Left lung (tissue), 14 donors: ENCODE data around the gene PPP2R5B. TPM values are rescaled to one million over a fixed set of nuclear protein-coding genes. Genes with fewer than 3 reads are reported as not detected.
A peak's percentile ranks its signal among the peaks of the same experiment; 100 is the strongest.

ENCODE experiments used
- ATAC-seq: fragments of 200-7000 bp; cut with Tn5 transposase; one replicate; pipeline ENCODE4 v1.9.1; 2020; ENCODE audit warnings: moderate library complexity
- DNase-seq, 4 donors: peaks; one replicate each; pipeline ENCODE4 v3.0.0-alpha.2; 2013 to 2020
- H3K27ac ChIP-seq, 2 donors: fragments of 200-600 bp; sonication (generic) in 1 of 2; one replicate each; pipeline versions ENCODE4 v1.5.0 to v1.8.0; 2020 to 2021
- H3K27me3 ChIP-seq, 2 donors: fragments of 200-600 bp; sonication (generic) in 1 of 2; one replicate each; pipeline versions ENCODE4 v1.5.0 to v1.8.0; 2020 to 2021
- H3K36me3 ChIP-seq, 2 donors: fragments of 200-600 bp; sonication (generic) in 1 of 2; one replicate each; pipeline versions ENCODE4 v1.5.0 to v1.8.0; 2020 to 2021
- H3K4me1 ChIP-seq, 2 donors: fragments of 200-600 bp; one replicate each; pipeline ENCODE4 v1.8.0; 2021
- H3K4me3 ChIP-seq, 2 donors: fragments of 200-600 bp; sonication (generic) in 1 of 2; one replicate each; pipeline versions ENCODE4 v1.5.0 to v1.8.0; 2020 to 2021; ENCODE audit warnings: mild to moderate bottlenecking in 1 of 2
- H3K9me3 ChIP-seq, 2 donors: fragments of 200-600 bp; sonication (generic) in 1 of 2; one replicate each; pipeline versions ENCODE4 v1.5.0 to v1.8.0; 2020 to 2021
- CTCF ChIP-seq, 2 donors: fragments of 200-600 bp; sonication (generic) in 1 of 2; IDR thresholded peaks; one replicate each; pipeline versions ENCODE4 v1.5.0 to v1.8.0; 2021; ENCODE audit warnings: antibody characterized with exemption in 2 of 2
- intact Hi-C, 2 donors: fragments of 100-400 bp; cut with DNase I; formaldehyde crosslinking; loops; one replicate each; pipeline versions ENCODE4 v1.11.2 to v1.14.2; 2022
- long read RNA-seq, 12 donors: library from polyadenylated mRNA in 2 of 12; unstranded in 2 of 12; transcript quantifications; one replicate each; pipeline ENCODE4 v2.0.0 and lab custom pipeline, GENCODE V29; 2019 to 2026
- polyA plus RNA-seq, 6 donors: library from polyadenylated mRNA; unstranded; fragments of 120-200 nt; gene quantifications; one replicate each; pipeline ENCODE4 v1.2.1, GENCODE V29; 2013; ENCODE audit not compliant: insufficient read length in 6 of 6
- total RNA-seq, 2 donors: library from RNA; stranded (reverse); fragmentation: NEBNext Ultra II Directional; extraction: Animal tissue kit (Norgen Biotek cat#: 25700); gene quantifications; one replicate each; pipeline ENCODE4 v1.2.1, GENCODE V29; 2021
- donor health status: DM: no; HTN: yes; CAD: no.
- donor health status: DM: no; HTN: no; CAD: no.

Gene PPP2R5B
- total RNA-seq (10 to 100 TPM; 24.4 to 29.9 TPM), polyA plus RNA-seq (10 to 100 TPM; 12.1 to 14.4 (median 13.5) TPM)
- long read RNA-seq, donor 1, partial matches to known transcripts = 0 of 1 reads
- long read RNA-seq, donor 1, other reads (novel, unspliced or antisense) = 0 of 1 reads
- long read RNA-seq, donor 2, partial matches to known transcripts = 0 of 3 reads
- long read RNA-seq, donor 2, other reads (novel, unspliced or antisense) = 0 of 3 reads
- long read RNA-seq, donor 3, partial matches to known transcripts = 0 of 1 reads
- long read RNA-seq, donor 3, other reads (novel, unspliced or antisense) = 0 of 1 reads
- long read RNA-seq, donor 4 = 0 reads
- long read RNA-seq, donor 5, partial matches to known transcripts = 0 of 1 reads
- long read RNA-seq, donor 5, other reads (novel, unspliced or antisense) = 0 of 1 reads
- long read RNA-seq, donor 6, partial matches to known transcripts = 6 of 8 reads
- long read RNA-seq, donor 6, other reads (novel, unspliced or antisense) = 0 of 8 reads
- long read RNA-seq, donor 7, partial matches to known transcripts = 0 of 1 reads
- long read RNA-seq, donor 7, other reads (novel, unspliced or antisense) = 0 of 1 reads
- long read RNA-seq, donor 8, partial matches to known transcripts = 0 of 3 reads
- long read RNA-seq, donor 8, other reads (novel, unspliced or antisense) = 0 of 3 reads
- long read RNA-seq, donor 9 = 0 reads
- long read RNA-seq, donor 10, partial matches to known transcripts = 1 of 3 reads
- long read RNA-seq, donor 10, other reads (novel, unspliced or antisense) = 2 of 3 reads
- long read RNA-seq, donor 11, transcript PPP2R5B-201 (14 exons, 2,745 nt) = major isoform, 14 of 43 reads
- long read RNA-seq, donor 11, partial matches to known transcripts = 29 of 43 reads
- long read RNA-seq, donor 11, other reads (novel, unspliced or antisense) = 0 of 43 reads
- long read RNA-seq, donor 12, partial matches to known transcripts = 0 of 1 reads
- long read RNA-seq, donor 12, other reads (novel, unspliced or antisense) = 0 of 1 reads

- peak; percentile 82 to 96 (median 94) for DNase-seq
- Histone ChIP-seq H3K27me3 (no peaks in the 10 kb centered on the region), H3K4me3 (peak within 1 kb of the TSS; percentile 69 to 95), H3K9me3 (no peaks in the 10 kb centered on the region), H3K4me1 (peaks cover 10 to 27% of the 10 kb centered on the region in 2 donors), H3K27ac (peak within 1 kb of the TSS; percentile 89 to 91), H3K36me3 (peaks cover 0 to 26% of the 10 kb centered on the region in 2 donors)
- TF ChIP-seq CTCF (IDR thresholded peaks at IDR 0.05) = no peak
- intact Hi-C loops = no loop called here
- peak; percentile 98 for ATAC-seq
Observed at GRCh38 chr11:64923944-64924909, at the start of gene PPP2R5B. Gene PPP2R5B, plus strand, starts transcription at chr11:64924689. Its CDS starts 1,046 bp downstream, at chr11:64925735.

GRCh38 chr11:64875369-64876228 lies 48.9 kb upstream of the PPP2R5B start:
- no peak for TF ChIP-seq CTCF (IDR thresholded peaks at IDR 0.05)
- peak in 1 of 4 donors; percentile 83 for DNase-seq
- peaks cover 38 to 85% of the 10 kb centered on the region in 2 donors for H3K4me1 ChIP-seq

GRCh38 chr11:64876229-64876750 lies 48.2 kb upstream of the PPP2R5B start:
- peaks cover 33 to 85% of the 10 kb centered on the region in 2 donors for H3K4me1 ChIP-seq
- intact Hi-C loops = no loop called here
- H3K36me3 ChIP-seq = peaks cover 0 to 45% of the 10 kb centered on the region in 2 donors
- ATAC-seq (no peak), DNase-seq (no peak)
- no peaks in the 10 kb centered on the region for H3K27me3 ChIP-seq
- no peaks in the 10 kb centered on the region for H3K9me3 ChIP-seq
- TF ChIP-seq CTCF (IDR thresholded peaks at IDR 0.05) = no peak
- H3K27ac ChIP-seq = peak overlapping the region; percentile 72 to 96
- peak overlapping the region; percentile 98 to 99 for H3K4me3 ChIP-seq

More at GRCh38 chr11:64875369-64876228, 48.9 kb upstream of the PPP2R5B start:
- no peak for ATAC-seq
- H3K36me3 ChIP-seq = peaks cover 0 to 51% of the 10 kb centered on the region in 2 donors
- intact Hi-C loops = no loop called here
- H3K4me3 ChIP-seq = peak overlapping the region; percentile 98 to 99
- no peaks in the 10 kb centered on the region for H3K27me3 ChIP-seq
- no peaks in the 10 kb centered on the region for H3K9me3 ChIP-seq
- peak overlapping the region; percentile 72 to 96 for H3K27ac ChIP-seq
